Naive thymus-derived CD4-positive, alpha-beta T cell (primary cell): ENCODE results near the gene AFAP1. TPM values are rescaled to one million over a fixed set of nuclear protein-coding genes. Genes with fewer than 3 reads are reported as not detected.
A peak's percentile ranks its signal among the peaks of the same experiment; 100 is the strongest.

Experiments used
- ATAC-seq: fragments of 150-1000 bp; cut with Tn5 transposase; 2 replicates; pipeline ENCODE4 v1.10.0; 2021; ENCODE audit warnings: mild to moderate bottlenecking, moderate library complexity
- CTCF ChIA-PET: fragments of 350-600 bp; sonication (Branson Sonifier 250); formaldehyde crosslinking; loops from one replicate; lab custom pipeline; 2021; ENCODE audit warnings: antibody characterized with exemption; lab: Charles Lee
- POLR2A ChIA-PET: fragments of 350-600 bp; sonication (Branson Sonifier 250); formaldehyde crosslinking; loops from one replicate; lab custom pipeline; 2021; ENCODE audit warnings: antibody characterized with exemption, inconsistent platforms; lab: Charles Lee
- DNase-seq, 9 donors: peaks; one replicate each; pipeline versions ENCODE4 v3.0.0 to v3.0.0-alpha.2; 2020 to 2022; ENCODE audit warnings: mixed read lengths in 1 of 9
- H3K27ac ChIP-seq: one replicate; pipeline ENCODE4 v1.7.0; 2013; ENCODE audit warnings: mild to moderate bottlenecking, low read depth, low read length, moderate library complexity
- H3K27me3 ChIP-seq, 2 donors: one replicate each; pipeline ENCODE4 v1.7.0; 2013; ENCODE audit warnings: low read length in 2 of 2, mild to moderate bottlenecking in 2 of 2, moderate library complexity in 2 of 2; ENCODE audit not compliant: control insufficient read depth in 2 of 2, insufficient read depth in 2 of 2
- H3K36me3 ChIP-seq, 3 experiments: 1 replicate in 2 of 3; 2 replicates in 1 of 3; pipeline ENCODE4 v1.7.0; 2013; ENCODE audit warnings: low read length in 3 of 3, mild to moderate bottlenecking in 3 of 3, moderate library complexity in 1 of 3; ENCODE audit not compliant: insufficient read depth in 3 of 3, control insufficient read depth in 2 of 3
- H3K4me1 ChIP-seq, 2 donors: one replicate each; pipeline ENCODE4 v1.7.0; 2013; ENCODE audit warnings: low read length in 2 of 2, mild to moderate bottlenecking in 2 of 2, moderate library complexity in 1 of 2; ENCODE audit not compliant: control insufficient read depth in 2 of 2, insufficient read depth in 2 of 2
- H3K4me3 ChIP-seq: 2 replicates; pipeline ENCODE4 v1.7.0; 2013; ENCODE audit warnings: mild to moderate bottlenecking, low read length
- H3K9me3 ChIP-seq, 3 experiments: 1 replicate in 2 of 3; 2 replicates in 1 of 3; pipeline ENCODE4 v1.7.0; 2013; ENCODE audit warnings: low read length in 3 of 3; ENCODE audit not compliant: control insufficient read depth in 2 of 3
- H3K27ac Mint-ChIP-seq, 9 donors: one replicate each; pipeline ENCODE4 v1.8.0; 2020 to 2022; ENCODE audit warnings: mixed read lengths in 9 of 9, mild to moderate bottlenecking in 8 of 9, moderate library complexity in 5 of 9, inconsistent platforms in 2 of 9
- H3K27me3 Mint-ChIP-seq, 5 donors: one replicate each; pipeline ENCODE4 v1.8.0; 2021 to 2022; ENCODE audit warnings: mixed read lengths in 5 of 5, mild to moderate bottlenecking in 1 of 5
- H3K36me3 Mint-ChIP-seq, 5 donors: one replicate each; pipeline ENCODE4 v1.8.0; 2020 to 2022; ENCODE audit warnings: mixed read lengths in 5 of 5, mild to moderate bottlenecking in 3 of 5, inconsistent platforms in 1 of 5
- H3K4me1 Mint-ChIP-seq, 7 donors: one replicate each; pipeline ENCODE4 v1.8.0; 2020 to 2022; ENCODE audit warnings: mixed read lengths in 7 of 7, mild to moderate bottlenecking in 3 of 7, inconsistent platforms in 1 of 7
- H3K4me3 Mint-ChIP-seq, 10 donors: one replicate each; pipeline ENCODE4 v1.8.0; 2020 to 2022; ENCODE audit warnings: mild to moderate bottlenecking in 10 of 10, mixed read lengths in 10 of 10, moderate library complexity in 6 of 10, inconsistent platforms in 2 of 10
- H3K9me3 Mint-ChIP-seq, 11 donors: one replicate each; pipeline ENCODE4 v1.8.0; 2020 to 2022; ENCODE audit warnings: mixed read lengths in 11 of 11, mild to moderate bottlenecking in 4 of 11, inconsistent platforms in 1 of 11, moderate library complexity in 1 of 11
- intact Hi-C, 2 donors: fragments of 100-400 bp; cut with micrococcal nuclease; formaldehyde crosslinking; loops; one replicate each; pipeline ENCODE4 v1.15.1; 2023
- polyA plus RNA-seq, 2 donors: library from polyadenylated mRNA; unstranded; fragments of 300-500 nt; fragmentation: Illumina TruSeq; gene quantifications; one replicate each; pipeline ENCODE4 v1.2.3, GENCODE V29; 2021
- total RNA-seq, 6 experiments: library from RNA in 5 of 6; stranded (reverse) in 5 of 6; gene quantifications; 1 replicate in 5 of 6; 2 replicates in 1 of 6; pipeline ENCODE4 v1.2.3 and lab custom pipeline; 2021 to 2026

The AFAP1 gene
- total and polyA plus RNA-seq, 7 experiments from 2014 or later: 2.2 to 27.2 (median 9.6) TPM

DNA sequence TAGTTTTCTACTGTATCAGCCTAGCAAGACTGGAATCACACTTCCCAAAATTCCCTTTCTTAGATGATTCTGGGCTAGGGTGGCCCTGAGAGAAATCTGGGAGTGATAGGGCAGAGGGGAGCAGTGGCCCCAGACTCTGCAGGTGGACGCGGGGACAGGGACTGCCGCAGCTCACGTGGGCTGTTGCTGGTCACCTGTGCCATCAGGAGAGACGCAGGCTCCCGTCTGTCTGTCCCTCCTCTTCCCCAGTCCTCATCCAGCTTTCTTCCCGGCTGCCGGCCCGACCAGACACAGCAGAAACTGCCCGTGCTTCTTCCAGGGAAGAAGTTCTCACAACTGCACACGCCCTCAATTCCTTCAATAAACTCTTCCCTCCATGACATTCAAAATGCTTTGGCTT lies 86.4 kb downstream of the AFAP1 start:
- intact Hi-C loops: loop anchor here in 1 of 2 donors (10.0 kb wide), 1 partner anchor 98 kb away; no protein-coding TSS in a partner anchor

DNA sequence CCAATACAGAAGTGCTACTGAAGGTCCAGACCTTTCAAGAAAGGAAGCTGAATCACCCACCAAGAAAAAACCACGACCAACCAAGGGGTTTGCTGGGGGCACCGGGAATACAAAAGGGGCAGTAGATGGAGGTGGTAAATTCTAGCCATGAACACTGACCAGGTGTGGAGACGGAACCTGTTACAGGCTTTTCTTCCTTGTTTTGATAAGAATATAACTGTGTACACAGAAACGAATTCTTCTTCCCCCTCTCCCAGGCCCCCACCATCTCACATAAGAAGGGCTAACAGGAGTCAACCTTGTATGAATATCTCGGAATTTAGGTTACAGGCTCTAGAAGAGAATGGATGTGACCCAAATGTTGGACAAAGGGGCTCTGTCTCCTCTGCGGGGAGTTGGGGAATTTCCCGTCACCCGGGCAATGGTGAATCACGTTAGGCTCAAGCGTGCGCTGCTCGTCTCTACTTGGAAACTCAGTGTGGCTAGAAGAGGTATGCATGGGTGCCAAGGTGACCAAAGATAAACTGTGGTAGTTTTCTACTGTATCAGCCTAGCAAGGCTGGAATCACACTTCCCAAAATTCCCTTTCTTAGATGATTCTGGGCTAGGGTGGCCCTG lies 87.0 kb downstream of the AFAP1 start:
- peak overlapping the region in 7 of 9 donors; percentile 32 to 95 (median 75) for H3K27ac Mint-ChIP-seq
- ATAC-seq (no peak), DNase-seq (no peak)
- ChIA-PET CTCF (no interaction called here), POLR2A (interaction anchor here (0.8 kb wide), 1 partner anchor 11 kb away, joined by 4 read pairs; no protein-coding TSS in a partner anchor)
- Histone ChIP-seq H3K4me3 (no peak overlapping the region), H3K27ac (no peak overlapping the region), H3K36me3 (no peaks in the 10 kb centered on the region), H3K9me3 (no peaks in the 10 kb centered on the region), H3K27me3 (no peaks in the 10 kb centered on the region), H3K4me1 (peaks cover 29 to 61% of the 10 kb centered on the region in 2 donors)
- intact Hi-C loops: loop anchor here in 1 of 2 donors (10.0 kb wide), 1 partner anchor 98 kb away; no protein-coding TSS in a partner anchor
- peaks cover 32 to 99% (median 91%) of the 10 kb centered on the region in 7 donors for H3K4me1 Mint-ChIP-seq
- no peaks in the 10 kb centered on the region for H3K27me3 Mint-ChIP-seq
- H3K9me3 Mint-ChIP-seq: no peaks in the 10 kb centered on the region
- H3K4me3 Mint-ChIP-seq: peak overlapping the region in 2 of 10 donors; percentile 21 to 50
- H3K36me3 Mint-ChIP-seq: peaks cover 2 to 61% (median 28%) of the 10 kb centered on the region in 5 donors

More for the DNA sequence above, 86.4 kb downstream of the AFAP1 start:
- no peaks in the 10 kb centered on the region for H3K27me3 ChIP-seq
- no peaks in the 10 kb centered on the region for H3K9me3 ChIP-seq
- peaks cover 29 to 65% of the 10 kb centered on the region in 2 donors for H3K4me1 ChIP-seq
- no peak overlapping the region for H3K4me3 ChIP-seq
- peaks cover 0 to 58% (median 26%) of the 10 kb centered on the region in 5 donors for H3K36me3 Mint-ChIP-seq
- H3K27ac ChIP-seq: peak overlapping the region; percentile 68
- H3K36me3 ChIP-seq: no peaks in the 10 kb centered on the region
- H3K9me3 Mint-ChIP-seq: no peaks in the 10 kb centered on the region
- no peak for ATAC-seq
- DNase-seq: no peak
- H3K27ac Mint-ChIP-seq: peak overlapping the region; percentile 20 to 98 (median 94)
- ChIA-PET POLR2A (interaction anchor here (0.8 to 2.5 kb wide), 2 partner anchors 11 to 85 kb away, joined by 4 to 24 read pairs; partner anchors contain the start of gene AFAP1), CTCF (interaction anchor here (0.6 kb wide), 1 partner anchor 49 kb away, joined by 4 read pairs; no protein-coding TSS in a partner anchor)
- H3K4me1 Mint-ChIP-seq: peaks cover 33 to 100% (median 94%) of the 10 kb centered on the region in 7 donors
- H3K4me3 Mint-ChIP-seq: peak overlapping the region in 6 of 10 donors; percentile 38 to 77 (median 73)
- no peaks in the 10 kb centered on the region for H3K27me3 Mint-ChIP-seq

DNA sequence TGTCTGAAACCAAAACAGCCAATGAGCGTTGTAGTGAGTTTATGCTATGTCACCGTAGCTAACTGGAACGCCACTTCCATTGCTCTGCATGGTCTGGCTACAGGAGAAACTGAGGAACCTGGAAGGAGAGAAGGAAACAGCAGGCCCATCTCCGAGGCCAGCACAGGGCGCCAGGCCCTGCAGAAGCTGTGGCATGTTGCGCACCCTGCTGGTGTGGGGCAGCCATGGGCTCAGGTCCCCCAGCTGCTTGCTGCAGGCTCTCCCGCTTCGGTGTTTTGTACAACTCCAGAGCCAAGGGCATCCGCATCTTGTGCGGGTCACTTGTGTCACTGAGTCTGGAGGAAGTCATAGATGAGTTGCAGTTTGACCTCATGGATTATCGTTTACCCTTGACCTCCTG lies 89.2 kb downstream of the AFAP1 start:
- Mint-ChIP-seq H3K9me3 (no peaks in the 10 kb centered on the region), H3K27ac (peak overlapping the region in 1 of 9 donors; percentile 60), H3K4me3 (peak overlapping the region in 1 of 10 donors; percentile 39), H3K4me1 (peaks cover 22 to 92% (median 86%) of the 10 kb centered on the region in 7 donors), H3K27me3 (no peaks in the 10 kb centered on the region), H3K36me3 (peaks cover 5 to 62% (median 26%) of the 10 kb centered on the region in 5 donors)
- intact Hi-C loops: loop anchor here in 1 of 2 donors (10.0 kb wide), 1 partner anchor 96 kb away; no protein-coding TSS in a partner anchor
- H3K9me3 ChIP-seq: no peaks in the 10 kb centered on the region
- ATAC-seq: no peak
- peaks cover 23 to 43% of the 10 kb centered on the region in 2 donors for H3K4me1 ChIP-seq
- no peaks in the 10 kb centered on the region for H3K27me3 ChIP-seq
- H3K36me3 ChIP-seq: no peaks in the 10 kb centered on the region
- ChIA-PET POLR2A (no interaction called here), CTCF (interaction anchor here (1.7 kb wide), 1 partner anchor 48 kb away, joined by 5 read pairs; no protein-coding TSS in a partner anchor)
- DNase-seq: no peak
- no peak overlapping the region for H3K27ac ChIP-seq
- H3K4me3 ChIP-seq: no peak overlapping the region

DNA sequence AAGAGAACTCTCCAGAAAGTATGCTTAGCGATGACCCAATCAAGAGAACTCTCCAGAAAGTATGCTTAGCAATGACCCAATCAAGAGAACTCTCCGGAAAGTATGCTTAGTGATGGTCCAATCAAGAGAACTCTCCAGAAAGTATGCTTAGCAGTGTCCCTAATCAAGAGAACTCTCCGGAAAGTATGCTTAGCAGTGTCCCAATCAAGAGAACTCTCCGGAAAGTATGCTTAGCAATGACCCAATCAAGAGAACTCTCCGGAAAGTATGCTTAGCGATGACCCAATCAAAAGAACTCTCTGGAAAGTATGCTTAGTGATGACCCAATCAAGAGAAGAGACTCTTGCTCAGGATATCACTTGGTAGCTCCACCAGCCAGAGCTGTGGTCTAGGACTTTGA lies 92.5 kb downstream of the AFAP1 start:
- H3K9me3 Mint-ChIP-seq: no peaks in the 10 kb centered on the region
- Histone ChIP-seq H3K27me3 (no peaks in the 10 kb centered on the region), H3K36me3 (peaks cover 0 to 5% (median 0%) of the 10 kb centered on the region in 3 experiments), H3K4me3 (no peak overlapping the region), H3K9me3 (no peaks in the 10 kb centered on the region), H3K4me1 (peaks cover 4 to 23% of the 10 kb centered on the region in 2 donors), H3K27ac (no peak overlapping the region)
- H3K36me3 Mint-ChIP-seq: peaks cover 5 to 48% (median 26%) of the 10 kb centered on the region in 5 donors
- intact Hi-C loops: no loop called here
- peaks cover 17 to 76% (median 72%) of the 10 kb centered on the region in 7 donors for H3K4me1 Mint-ChIP-seq
- no peak overlapping the region for H3K4me3 Mint-ChIP-seq
- CTCF ChIA-PET: no interaction called here
- POLR2A ChIA-PET: no interaction called here
- DNase-seq (no peak), ATAC-seq (no peak)
- H3K27me3 Mint-ChIP-seq: no peaks in the 10 kb centered on the region
- peak overlapping the region in 2 of 9 donors; percentile 56 to 59 for H3K27ac Mint-ChIP-seq

DNA sequence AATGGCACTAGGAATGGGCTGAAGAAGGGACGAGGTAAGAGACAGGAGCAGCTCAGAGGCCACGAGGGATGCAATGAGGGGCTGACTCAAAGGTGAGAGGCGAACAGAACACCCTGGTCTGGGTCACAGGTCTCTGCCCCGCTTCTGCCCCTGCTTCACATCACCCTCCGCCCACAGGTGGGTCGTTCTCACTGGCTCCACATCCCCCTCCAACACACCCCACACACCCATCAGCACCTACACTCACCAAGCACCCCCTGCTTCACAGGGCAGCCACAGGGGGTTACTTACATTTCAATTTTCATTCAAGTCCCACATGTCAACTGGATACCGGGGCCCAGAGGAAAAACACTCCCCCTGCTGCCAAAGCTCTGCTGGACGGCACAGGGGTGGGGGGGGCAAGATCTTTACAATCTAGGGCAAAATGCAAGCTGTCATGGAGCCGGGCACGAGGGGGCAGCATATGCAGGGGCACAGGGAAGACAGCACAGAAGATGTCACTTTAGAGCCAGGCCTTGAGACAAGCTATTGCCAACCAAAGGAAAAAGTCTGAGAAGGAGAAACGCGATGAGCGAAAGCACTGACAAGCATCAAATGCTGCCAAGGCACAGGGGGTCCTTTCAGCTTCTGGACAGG lies 94.0 kb downstream of the AFAP1 start:
- H3K27me3 Mint-ChIP-seq: no peaks in the 10 kb centered on the region
- no peaks in the 10 kb centered on the region for H3K9me3 Mint-ChIP-seq
- POLR2A ChIA-PET: interaction anchor here (0.7 to 2.1 kb wide), 2 partner anchors 9 to 10 kb away, joined by 3 to 6 read pairs; no protein-coding TSS in a partner anchor
- peak overlapping the region in 2 of 10 donors; percentile 15 to 33 for H3K4me3 Mint-ChIP-seq
- Histone ChIP-seq H3K4me3 (no peak overlapping the region), H3K27me3 (no peaks in the 10 kb centered on the region), H3K27ac (no peak overlapping the region), H3K36me3 (peaks cover 0 to 5% (median 0%) of the 10 kb centered on the region in 3 experiments), H3K9me3 (no peaks in the 10 kb centered on the region), H3K4me1 (peaks cover 4 to 10% of the 10 kb centered on the region in 2 donors)
- H3K27ac Mint-ChIP-seq: peak overlapping the region in 3 of 9 donors; percentile 21 to 69 (median 34)
- peaks cover 12 to 50% (median 18%) of the 10 kb centered on the region in 5 donors for H3K36me3 Mint-ChIP-seq
- DNase-seq: peak in 2 of 9 donors; percentile 24 to 27
- CTCF ChIA-PET: interaction anchor here (0.8 to 1.5 kb wide), 3 partner anchors 31 to 141 kb away, joined by 3 to 8 read pairs (median 3); no protein-coding TSS in a partner anchor
- intact Hi-C loops: loop anchor here in 1 of 2 donors (1.0 kb wide), 1 partner anchor 142 kb away; no protein-coding TSS in a partner anchor
- peaks cover 17 to 60% (median 56%) of the 10 kb centered on the region in 7 donors for H3K4me1 Mint-ChIP-seq
- ATAC-seq: peak; percentile 40

DNA sequence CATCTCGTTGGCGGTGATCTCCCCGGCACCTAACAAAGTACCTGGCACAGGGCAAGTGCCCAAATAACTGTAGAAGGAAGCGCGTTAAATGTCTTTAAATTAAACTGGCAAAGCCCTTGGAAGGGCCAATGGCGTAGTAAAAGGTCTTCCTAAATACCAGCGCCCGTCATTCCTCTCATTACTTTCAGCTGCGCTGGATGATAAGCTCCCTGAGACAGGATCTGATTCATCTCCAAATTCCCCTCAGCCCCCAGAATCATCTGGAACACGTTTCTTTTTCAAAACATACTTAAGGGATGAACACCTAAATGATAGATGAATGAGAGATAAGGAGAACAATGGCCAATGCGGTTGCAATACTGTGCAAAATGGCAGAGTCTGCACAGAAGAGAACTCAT lies 95.1 kb downstream of the AFAP1 start:
- CTCF ChIA-PET: interaction anchor here (0.9 to 1.7 kb wide), 8 partner anchors 10 to 144 kb away, joined by 3 to 7 read pairs (median 4); no protein-coding TSS in a partner anchor
- H3K4me3 ChIP-seq: no peak overlapping the region
- no peaks in the 10 kb centered on the region for H3K9me3 ChIP-seq
- no peak for ATAC-seq
- Mint-ChIP-seq H3K9me3 (no peaks in the 10 kb centered on the region), H3K4me1 (peaks cover 17 to 51% (median 46%) of the 10 kb centered on the region in 7 donors), H3K4me3 (peak overlapping the region in 2 of 10 donors; percentile 1 to 45), H3K36me3 (peaks cover 10 to 46% (median 16%) of the 10 kb centered on the region in 5 donors), H3K27me3 (no peaks in the 10 kb centered on the region), H3K27ac (peak overlapping the region in 1 of 9 donors; percentile 25)
- no peak overlapping the region for H3K27ac ChIP-seq
- peaks cover 4 to 6% of the 10 kb centered on the region in 2 donors for H3K4me1 ChIP-seq
- POLR2A ChIA-PET: interaction anchor here (1.3 to 2.1 kb wide), 2 partner anchors 11 to 93 kb away, joined by 5 to 6 read pairs; no protein-coding TSS in a partner anchor
- no peaks in the 10 kb centered on the region for H3K27me3 ChIP-seq
- H3K36me3 ChIP-seq: peaks cover 0 to 5% (median 0%) of the 10 kb centered on the region in 3 experiments
- DNase-seq: no peak
- intact Hi-C loops: loop anchor here (1.0 kb wide), 5 partner anchors 11 to 143 kb away; partner anchors contain the start of gene AFAP1 (in 1 of the 2)
